ENCODE data around the gene RPL29.

RPL29 gene

GRCh38 chr3:52041118-52041731 lies 45.5 kb upstream of the RPL29 start:
- H3K27ac ChIP-seq (ENCODE audit: low read depth, low read length), result no peak overlapping the region
- H3K4me2 ChIP-seq (ENCODE audit: low read depth, low read length, poor library complexity, severe bottlenecking), result no peak overlapping the region
- no peaks in the 10 kb centered on the region for H3K27me3 ChIP-seq (ENCODE audit: low read length)
- H3K79me2 ChIP-seq (ENCODE audit: insufficient read depth, low read length), result no peaks in the 10 kb centered on the region
- H3F3A ChIP-seq (ENCODE audit: insufficient read depth), result no peaks in the 10 kb centered on the region
- H3K4me3 ChIP-seq (ENCODE audit: insufficient read depth, low read length, poor library complexity, severe bottlenecking), result no peak overlapping the region
- TF ChIP-seq EZH2phosphoT487 (conservative IDR thresholded peaks at IDR 0.05; ENCODE audit: low read length), result no peak
- no peak for TF ChIP-seq CTCF (IDR thresholded peaks at IDR 0.05; ENCODE audit: insufficient read depth, low read length, poor library complexity, severe bottlenecking)
- H3K9me2 ChIP-seq (replicated peaks; ENCODE audit: insufficient read depth, low read length), result no peaks in the 10 kb centered on the region
- H3K9ac ChIP-seq (ENCODE audit: low read length), result no peak overlapping the region
- H3K9me3 ChIP-seq (ENCODE audit: insufficient read depth, low read length), result no peaks in the 10 kb centered on the region
- no peak overlapping the region for H2AFZ ChIP-seq (ENCODE audit: low read depth, low read length, severe bottlenecking)
- H4K20me1 ChIP-seq (ENCODE audit: low read depth, low read length), result no peaks in the 10 kb centered on the region
- H3K36me3 ChIP-seq (ENCODE audit: low read length), result no peaks in the 10 kb centered on the region

GRCh38 chr3:52040600-52040999 lies 44.9 kb upstream of the RPL29 start:
- Histone ChIP-seq H3K9me3 (ENCODE audit: insufficient read depth, low read length) (no peaks in the 10 kb centered on the region), H3K4me2 (ENCODE audit: low read depth, low read length, poor library complexity, severe bottlenecking) (no peak overlapping the region), H4K20me1 (ENCODE audit: low read depth, low read length) (no peaks in the 10 kb centered on the region), H3K36me3 (ENCODE audit: low read length) (no peaks in the 10 kb centered on the region), H3K9ac (ENCODE audit: low read length) (no peak overlapping the region), H3F3A (ENCODE audit: insufficient read depth) (no peaks in the 10 kb centered on the region), H3K27me3 (ENCODE audit: low read length) (no peaks in the 10 kb centered on the region), H2AFZ (ENCODE audit: low read depth, low read length, severe bottlenecking) (no peak overlapping the region), H3K79me2 (ENCODE audit: insufficient read depth, low read length) (no peaks in the 10 kb centered on the region), H3K9me2 (replicated peaks; ENCODE audit: insufficient read depth, low read length) (no peaks in the 10 kb centered on the region), H3K27ac (ENCODE audit: low read depth, low read length) (no peak overlapping the region), H3K4me3 (ENCODE audit: insufficient read depth, low read length, poor library complexity, severe bottlenecking) (no peak overlapping the region)
- no peak for TF ChIP-seq EZH2phosphoT487 (conservative IDR thresholded peaks at IDR 0.05; ENCODE audit: low read length)

- H2AFZ ChIP-seq (ENCODE audit: low read depth, low read length, severe bottlenecking), result no peak overlapping the region
- no peak for TF ChIP-seq CTCF (IDR thresholded peaks at IDR 0.05; ENCODE audit: insufficient read depth, low read length, poor library complexity, severe bottlenecking)
- TF ChIP-seq EZH2phosphoT487 (conservative IDR thresholded peaks at IDR 0.05; ENCODE audit: low read length), result no peak
- no peaks in the 10 kb centered on the region for H3K27me3 ChIP-seq (ENCODE audit: low read length)
- no peaks in the 10 kb centered on the region for H3K9me2 ChIP-seq (replicated peaks; ENCODE audit: insufficient read depth, low read length)
- H3K27ac ChIP-seq (ENCODE audit: low read depth, low read length), result no peak overlapping the region
- no peak overlapping the region for H3K4me2 ChIP-seq (ENCODE audit: low read depth, low read length, poor library complexity, severe bottlenecking)
- H3F3A ChIP-seq (ENCODE audit: insufficient read depth), result no peaks in the 10 kb centered on the region
- H3K36me3 ChIP-seq (ENCODE audit: low read length), result no peaks in the 10 kb centered on the region
- no peak overlapping the region for H3K4me3 ChIP-seq (ENCODE audit: insufficient read depth, low read length, poor library complexity, severe bottlenecking)
- no peaks in the 10 kb centered on the region for H4K20me1 ChIP-seq (ENCODE audit: low read depth, low read length)
- H3K79me2 ChIP-seq (ENCODE audit: insufficient read depth, low read length), result no peaks in the 10 kb centered on the region
- no peak overlapping the region for H3K9ac ChIP-seq (ENCODE audit: low read length)
- no peaks in the 10 kb centered on the region for H3K9me3 ChIP-seq (ENCODE audit: insufficient read depth, low read length)
Measured at GRCh38 chr3:52039846-52040245, 44.2 kb upstream of the RPL29 start.

GRCh38 chr3:52039426-52039825 lies 43.7 kb upstream of the RPL29 start:
- TF ChIP-seq EZH2phosphoT487 (conservative IDR thresholded peaks at IDR 0.05; ENCODE audit: low read length) (no peak), CTCF (IDR thresholded peaks at IDR 0.05; ENCODE audit: insufficient read depth, low read length, poor library complexity, severe bottlenecking) (no peak)
- Histone ChIP-seq H3K36me3 (ENCODE audit: low read length) (no peaks in the 10 kb centered on the region), H3K4me2 (ENCODE audit: low read depth, low read length, poor library complexity, severe bottlenecking) (no peak overlapping the region), H3K27ac (ENCODE audit: low read depth, low read length) (no peak overlapping the region), H3K9me3 (ENCODE audit: insufficient read depth, low read length) (no peaks in the 10 kb centered on the region), H2AFZ (ENCODE audit: low read depth, low read length, severe bottlenecking) (no peak overlapping the region), H3K9me2 (replicated peaks; ENCODE audit: insufficient read depth, low read length) (no peaks in the 10 kb centered on the region), H3K9ac (ENCODE audit: low read length) (no peak overlapping the region), H3K79me2 (ENCODE audit: insufficient read depth, low read length) (no peaks in the 10 kb centered on the region), H4K20me1 (ENCODE audit: low read depth, low read length) (no peaks in the 10 kb centered on the region), H3K4me3 (ENCODE audit: insufficient read depth, low read length, poor library complexity, severe bottlenecking) (no peak overlapping the region), H3K27me3 (ENCODE audit: low read length) (no peaks in the 10 kb centered on the region), H3F3A (ENCODE audit: insufficient read depth) (no peaks in the 10 kb centered on the region)

All from SU-DHL-6 (cell line).